Right atrium auricular region (tissue), 2 donors: ENCODE data around the gene BARHL2. TPM values are rescaled to one million over a fixed set of nuclear protein-coding genes. Genes with fewer than 3 reads are reported as not detected.

Source experiments
- DNase-seq: peaks from one replicate; pipeline ENCODE4 v3.0.0-alpha.2; 2019; ENCODE audit warnings: low spot score
- H3K27ac ChIP-seq, 2 donors: fragments of 200-600 bp; sonication (generic); 1 replicate in 1 of 2; 2 replicates in 1 of 2; pipeline ENCODE4 v1.5.1; 2016 to 2019
- H3K27me3 ChIP-seq, 2 donors: fragments of 200-600 bp; sonication (generic); one replicate each; pipeline versions ENCODE4 v1.5.1 to v1.6.0; 2017 to 2019
- H3K36me3 ChIP-seq: fragments of 200-600 bp; sonication (generic); one replicate; pipeline ENCODE4 v1.5.1; 2016
- H3K4me1 ChIP-seq, 2 donors: fragments of 200-600 bp; sonication (generic); one replicate each; pipeline versions ENCODE4 v1.5.1 to v1.6.0; 2017 to 2019
- H3K4me3 ChIP-seq, 2 donors: fragments of 200-600 bp; sonication (generic); 1 replicate in 1 of 2; 2 replicates in 1 of 2; pipeline ENCODE4 v1.5.1; 2017 to 2019; ENCODE audit warnings: mild to moderate bottlenecking in 1 of 2, moderate library complexity in 1 of 2
- H3K9me3 ChIP-seq, 2 donors: fragments of 200-600 bp; sonication (generic); one replicate each; pipeline ENCODE4 v1.5.1; 2019
- total RNA-seq, 2 donors: library from RNA; depleted of rRNA; stranded (reverse); fragments of >200 nt; gene quantifications; one replicate each; pipeline ENCODE4 v1.1.0, GENCODE V29; 2016
- TF ChIP-seq, protein P1 (sequence below), 2 donors: fragments of 200-600 bp; sonication (generic); IDR thresholded peaks; one replicate each; pipeline ENCODE4 v1.5.1; 2019; ENCODE audit warnings: antibody characterized with exemption in 2 of 2

The BARHL2 gene
- total RNA-seq, 2 donors from 2014 or later, result not detected

- no peak for DNase-seq
- Histone ChIP-seq H3K27ac (no peak overlapping the region), H3K9me3 (no peaks in the 10 kb centered on the region), H3K27me3 (peaks cover 25 to 61% of the 10 kb centered on the region in 2 donors), H3K36me3 (no peaks in the 10 kb centered on the region), H3K4me3 (peak overlapping the region; percentile 2 to 36), H3K4me1 (peaks cover 0 to 23% of the 10 kb centered on the region in 2 donors)
- TF ChIP-seq, protein P1, sequence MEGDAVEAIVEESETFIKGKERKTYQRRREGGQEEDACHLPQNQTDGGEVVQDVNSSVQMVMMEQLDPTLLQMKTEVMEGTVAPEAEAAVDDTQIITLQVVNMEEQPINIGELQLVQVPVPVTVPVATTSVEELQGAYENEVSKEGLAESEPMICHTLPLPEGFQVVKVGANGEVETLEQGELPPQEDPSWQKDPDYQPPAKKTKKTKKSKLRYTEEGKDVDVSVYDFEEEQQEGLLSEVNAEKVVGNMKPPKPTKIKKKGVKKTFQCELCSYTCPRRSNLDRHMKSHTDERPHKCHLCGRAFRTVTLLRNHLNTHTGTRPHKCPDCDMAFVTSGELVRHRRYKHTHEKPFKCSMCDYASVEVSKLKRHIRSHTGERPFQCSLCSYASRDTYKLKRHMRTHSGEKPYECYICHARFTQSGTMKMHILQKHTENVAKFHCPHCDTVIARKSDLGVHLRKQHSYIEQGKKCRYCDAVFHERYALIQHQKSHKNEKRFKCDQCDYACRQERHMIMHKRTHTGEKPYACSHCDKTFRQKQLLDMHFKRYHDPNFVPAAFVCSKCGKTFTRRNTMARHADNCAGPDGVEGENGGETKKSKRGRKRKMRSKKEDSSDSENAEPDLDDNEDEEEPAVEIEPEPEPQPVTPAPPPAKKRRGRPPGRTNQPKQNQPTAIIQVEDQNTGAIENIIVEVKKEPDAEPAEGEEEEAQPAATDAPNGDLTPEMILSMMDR (IDR thresholded peaks at IDR 0.05), result no peak
These were observed 10.4 kb downstream of the BARHL2 start for GRCh38 chr1:90706437-90707362.

DNA sequence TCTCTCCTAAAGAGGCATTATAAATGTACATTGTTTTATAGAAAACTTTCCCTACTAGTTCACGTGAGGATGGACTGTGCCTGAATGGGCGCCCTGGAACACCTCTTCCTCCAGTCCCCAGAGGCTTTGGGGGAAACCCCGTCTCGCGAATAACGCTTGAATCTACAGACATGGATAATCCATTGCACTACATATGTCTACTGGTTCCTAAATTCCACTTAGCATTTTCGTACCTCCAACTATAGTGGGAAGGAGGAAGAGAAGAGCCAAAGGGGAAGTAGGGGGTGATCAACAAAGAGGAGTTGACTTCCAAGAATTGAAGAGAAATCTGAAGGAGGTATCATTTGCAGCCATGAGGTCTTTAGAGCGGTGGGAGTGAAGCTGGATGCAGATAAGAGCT, 11.1 kb downstream of the BARHL2 start:
- no peak overlapping the region for H3K27ac ChIP-seq
- H3K27me3 ChIP-seq, result peaks cover 25 to 59% of the 10 kb centered on the region in 2 donors
- TF ChIP-seq, protein P1 (IDR thresholded peaks at IDR 0.05), result no peak
- no peak for DNase-seq
- H3K9me3 ChIP-seq, result no peaks in the 10 kb centered on the region
- H3K36me3 ChIP-seq, result no peaks in the 10 kb centered on the region
- H3K4me3 ChIP-seq, result no peak overlapping the region
- peaks cover 0 to 22% of the 10 kb centered on the region in 2 donors for H3K4me1 ChIP-seq

GRCh38 chr1:90704817-90705216, 12.3 kb downstream of the BARHL2 start:
- no peak for DNase-seq
- TF ChIP-seq, protein P1 (IDR thresholded peaks at IDR 0.05), result no peak
- no peak overlapping the region for H3K27ac ChIP-seq
- H3K4me1 ChIP-seq, result peaks cover 0 to 18% of the 10 kb centered on the region in 2 donors
- H3K4me3 ChIP-seq, result no peak overlapping the region
- H3K36me3 ChIP-seq, result no peaks in the 10 kb centered on the region
- H3K27me3 ChIP-seq, result peaks cover 25 to 47% of the 10 kb centered on the region in 2 donors
- no peaks in the 10 kb centered on the region for H3K9me3 ChIP-seq

- Histone ChIP-seq H3K36me3 (no peaks in the 10 kb centered on the region), H3K4me1 (no peaks in the 10 kb centered on the region), H3K27me3 (no peaks in the 10 kb centered on the region), H3K27ac (no peak overlapping the region), H3K9me3 (no peaks in the 10 kb centered on the region), H3K4me3 (no peak overlapping the region)
- DNase-seq, result no peak
- TF ChIP-seq, protein P1 (IDR thresholded peaks at IDR 0.05), result no peak
These were observed 22.3 kb downstream of the BARHL2 start for GRCh38 chr1:90694846-90695245.

DNA sequence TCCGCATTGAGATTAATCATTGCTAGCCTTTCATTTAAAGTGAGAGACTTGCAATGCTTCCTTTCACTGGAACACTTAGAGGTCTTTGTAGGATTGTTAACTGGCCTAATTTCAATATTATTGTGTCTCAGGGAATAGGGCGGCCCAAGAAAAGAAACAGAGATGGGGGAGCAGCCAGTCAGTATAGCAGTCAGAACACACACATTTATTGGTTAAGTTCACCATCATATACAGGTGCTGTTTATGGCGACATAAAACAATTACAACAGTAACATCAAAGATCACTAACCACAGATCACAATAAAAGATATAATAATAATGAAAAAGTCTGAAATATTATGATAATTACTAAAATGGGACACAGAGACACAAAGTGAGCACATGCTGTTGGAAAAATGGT, 29.4 kb downstream of the BARHL2 start:
- no peak for DNase-seq
- TF ChIP-seq, protein P1 (IDR thresholded peaks at IDR 0.05), result no peak

More for the DNA sequence above, 29.4 kb downstream of the BARHL2 start:
- no peak overlapping the region for H3K4me3 ChIP-seq
- no peaks in the 10 kb centered on the region for H3K27me3 ChIP-seq
- H3K4me1 ChIP-seq, result no peaks in the 10 kb centered on the region
- no peak overlapping the region for H3K27ac ChIP-seq
- no peaks in the 10 kb centered on the region for H3K9me3 ChIP-seq
- H3K36me3 ChIP-seq, result no peaks in the 10 kb centered on the region
